ENCODE data around the gene BDKRB1.

DNA sequence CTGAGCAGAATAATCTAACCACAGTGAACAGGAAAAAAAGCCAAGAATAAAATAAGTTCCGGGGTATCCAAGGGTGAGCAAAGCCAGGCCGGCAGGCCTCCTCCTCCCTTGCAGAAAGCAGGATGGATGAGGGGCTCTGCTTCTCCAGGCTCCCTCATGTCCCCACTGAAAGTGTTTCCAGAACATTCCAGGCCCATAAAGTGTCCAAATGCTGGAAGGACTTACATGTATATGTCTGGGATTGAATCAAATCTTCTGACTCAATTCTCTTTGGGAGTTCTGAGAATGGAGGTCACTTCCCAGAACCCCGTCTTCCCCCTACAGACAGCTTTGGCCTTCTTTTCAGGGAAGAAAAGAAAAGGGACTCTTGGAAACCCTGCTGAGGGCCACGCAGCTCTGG is 25.0 kb upstream of the BDKRB1 start:
- TF ChIP-seq, protein P1, sequence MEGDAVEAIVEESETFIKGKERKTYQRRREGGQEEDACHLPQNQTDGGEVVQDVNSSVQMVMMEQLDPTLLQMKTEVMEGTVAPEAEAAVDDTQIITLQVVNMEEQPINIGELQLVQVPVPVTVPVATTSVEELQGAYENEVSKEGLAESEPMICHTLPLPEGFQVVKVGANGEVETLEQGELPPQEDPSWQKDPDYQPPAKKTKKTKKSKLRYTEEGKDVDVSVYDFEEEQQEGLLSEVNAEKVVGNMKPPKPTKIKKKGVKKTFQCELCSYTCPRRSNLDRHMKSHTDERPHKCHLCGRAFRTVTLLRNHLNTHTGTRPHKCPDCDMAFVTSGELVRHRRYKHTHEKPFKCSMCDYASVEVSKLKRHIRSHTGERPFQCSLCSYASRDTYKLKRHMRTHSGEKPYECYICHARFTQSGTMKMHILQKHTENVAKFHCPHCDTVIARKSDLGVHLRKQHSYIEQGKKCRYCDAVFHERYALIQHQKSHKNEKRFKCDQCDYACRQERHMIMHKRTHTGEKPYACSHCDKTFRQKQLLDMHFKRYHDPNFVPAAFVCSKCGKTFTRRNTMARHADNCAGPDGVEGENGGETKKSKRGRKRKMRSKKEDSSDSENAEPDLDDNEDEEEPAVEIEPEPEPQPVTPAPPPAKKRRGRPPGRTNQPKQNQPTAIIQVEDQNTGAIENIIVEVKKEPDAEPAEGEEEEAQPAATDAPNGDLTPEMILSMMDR (IDR thresholded peaks at IDR 0.05): no peak
- TF ChIP-seq POLR2A (IDR thresholded peaks at IDR 0.05): no peak

All from Peyer's patch (tissue), 4 donors.